Progenitor cell of endocrine pancreas (in vitro differentiated cells): Measurements from ENCODE around the gene DYSF. TPM values are rescaled to one million over a fixed set of nuclear protein-coding genes. Genes with fewer than 3 reads are reported as not detected.

ENCODE experiments used
- DNase-seq: peaks from one replicate; pipeline ENCODE4 v3.0.0; 2021; ENCODE audit warnings: low spot score; ENCODE audit not compliant: unreplicated experiment
- H3K27ac Mint-ChIP-seq: 2 replicates; pipeline ENCODE4 v1.8.0; 2021; ENCODE audit warnings: mild to moderate bottlenecking, moderate library complexity, mixed read lengths
- H3K27me3 Mint-ChIP-seq: 2 replicates; pipeline ENCODE4 v1.8.0; 2021; ENCODE audit warnings: mixed read lengths
- H3K36me3 Mint-ChIP-seq: 2 replicates; pipeline ENCODE4 v1.8.0; 2022; ENCODE audit warnings: mixed read lengths; ENCODE audit not compliant: insufficient read depth
- H3K4me1 Mint-ChIP-seq: 2 replicates; pipeline ENCODE4 v1.8.0; 2021; ENCODE audit warnings: low read depth, mixed read lengths
- H3K4me3 Mint-ChIP-seq: 2 replicates; pipeline ENCODE4 v1.8.0; 2021; ENCODE audit warnings: low read depth, mild to moderate bottlenecking, moderate library complexity, mixed read lengths
- H3K9me3 Mint-ChIP-seq: 2 replicates; pipeline ENCODE4 v1.8.0; 2021; ENCODE audit warnings: low read depth, mixed read lengths
- total RNA-seq: library from RNA; stranded (reverse); gene quantifications from 2 replicates; pipeline ENCODE4 v1.2.1, GENCODE V29; 2021
- TF ChIP-seq, protein P1 (sequence below): fragments of 200-600 bp; sonication (generic); IDR thresholded peaks from one replicate; pipeline ENCODE4 v1.5.0; 2021; ENCODE audit warnings: antibody characterized with exemption, mild to moderate bottlenecking; ENCODE audit not compliant: unreplicated experiment

DYSF gene
- total RNA-seq, 1 donor from 2014 or later: 1.4 TPM

DNA sequence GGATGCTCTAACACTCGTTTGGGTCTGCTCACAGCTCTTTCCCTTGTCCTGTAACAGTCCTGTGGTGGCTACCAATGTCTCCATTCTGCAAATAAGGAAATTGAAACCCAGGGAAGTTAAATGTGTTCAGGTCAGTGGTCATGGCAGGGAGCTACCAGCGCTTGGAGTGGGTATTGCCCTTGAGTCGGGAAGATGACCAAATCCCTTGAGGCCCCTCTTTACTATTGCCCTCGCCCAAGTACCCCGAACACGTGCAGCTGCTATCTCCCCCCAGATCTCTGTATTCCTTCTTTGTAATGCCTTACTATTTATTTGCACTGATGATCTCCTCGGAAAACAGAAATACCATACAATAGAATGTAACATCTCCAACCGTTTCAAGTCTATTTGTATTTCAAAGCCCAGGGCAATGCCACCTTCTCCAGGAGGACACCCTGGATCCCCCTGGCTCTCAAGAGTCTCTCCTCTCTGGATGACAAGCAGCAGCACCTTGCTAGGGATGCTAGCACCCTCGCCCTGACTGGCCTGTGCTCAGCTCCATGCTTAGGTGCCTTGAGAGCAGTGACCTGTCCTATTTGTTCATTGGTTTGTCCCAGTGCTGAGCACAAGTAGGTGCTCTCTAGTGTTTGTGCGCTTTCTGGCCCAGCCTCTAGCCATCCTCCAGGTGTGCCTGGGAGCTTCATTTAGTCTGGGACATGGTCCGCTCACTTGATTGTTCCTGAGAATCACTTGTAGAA lies 15.1 kb downstream of the DYSF start:
- no peaks in the 10 kb centered on the region for H3K9me3 Mint-ChIP-seq
- H3K36me3 Mint-ChIP-seq: peaks cover 2% of the 10 kb centered on the region
- H3K27me3 Mint-ChIP-seq: peaks cover 33% of the 10 kb centered on the region
- no peak for DNase-seq
- H3K4me1 Mint-ChIP-seq: peaks cover 5% of the 10 kb centered on the region
- no peak overlapping the region for H3K27ac Mint-ChIP-seq
- H3K4me3 Mint-ChIP-seq: no peak overlapping the region
- TF ChIP-seq, protein P1, sequence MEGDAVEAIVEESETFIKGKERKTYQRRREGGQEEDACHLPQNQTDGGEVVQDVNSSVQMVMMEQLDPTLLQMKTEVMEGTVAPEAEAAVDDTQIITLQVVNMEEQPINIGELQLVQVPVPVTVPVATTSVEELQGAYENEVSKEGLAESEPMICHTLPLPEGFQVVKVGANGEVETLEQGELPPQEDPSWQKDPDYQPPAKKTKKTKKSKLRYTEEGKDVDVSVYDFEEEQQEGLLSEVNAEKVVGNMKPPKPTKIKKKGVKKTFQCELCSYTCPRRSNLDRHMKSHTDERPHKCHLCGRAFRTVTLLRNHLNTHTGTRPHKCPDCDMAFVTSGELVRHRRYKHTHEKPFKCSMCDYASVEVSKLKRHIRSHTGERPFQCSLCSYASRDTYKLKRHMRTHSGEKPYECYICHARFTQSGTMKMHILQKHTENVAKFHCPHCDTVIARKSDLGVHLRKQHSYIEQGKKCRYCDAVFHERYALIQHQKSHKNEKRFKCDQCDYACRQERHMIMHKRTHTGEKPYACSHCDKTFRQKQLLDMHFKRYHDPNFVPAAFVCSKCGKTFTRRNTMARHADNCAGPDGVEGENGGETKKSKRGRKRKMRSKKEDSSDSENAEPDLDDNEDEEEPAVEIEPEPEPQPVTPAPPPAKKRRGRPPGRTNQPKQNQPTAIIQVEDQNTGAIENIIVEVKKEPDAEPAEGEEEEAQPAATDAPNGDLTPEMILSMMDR: no peak

DNA sequence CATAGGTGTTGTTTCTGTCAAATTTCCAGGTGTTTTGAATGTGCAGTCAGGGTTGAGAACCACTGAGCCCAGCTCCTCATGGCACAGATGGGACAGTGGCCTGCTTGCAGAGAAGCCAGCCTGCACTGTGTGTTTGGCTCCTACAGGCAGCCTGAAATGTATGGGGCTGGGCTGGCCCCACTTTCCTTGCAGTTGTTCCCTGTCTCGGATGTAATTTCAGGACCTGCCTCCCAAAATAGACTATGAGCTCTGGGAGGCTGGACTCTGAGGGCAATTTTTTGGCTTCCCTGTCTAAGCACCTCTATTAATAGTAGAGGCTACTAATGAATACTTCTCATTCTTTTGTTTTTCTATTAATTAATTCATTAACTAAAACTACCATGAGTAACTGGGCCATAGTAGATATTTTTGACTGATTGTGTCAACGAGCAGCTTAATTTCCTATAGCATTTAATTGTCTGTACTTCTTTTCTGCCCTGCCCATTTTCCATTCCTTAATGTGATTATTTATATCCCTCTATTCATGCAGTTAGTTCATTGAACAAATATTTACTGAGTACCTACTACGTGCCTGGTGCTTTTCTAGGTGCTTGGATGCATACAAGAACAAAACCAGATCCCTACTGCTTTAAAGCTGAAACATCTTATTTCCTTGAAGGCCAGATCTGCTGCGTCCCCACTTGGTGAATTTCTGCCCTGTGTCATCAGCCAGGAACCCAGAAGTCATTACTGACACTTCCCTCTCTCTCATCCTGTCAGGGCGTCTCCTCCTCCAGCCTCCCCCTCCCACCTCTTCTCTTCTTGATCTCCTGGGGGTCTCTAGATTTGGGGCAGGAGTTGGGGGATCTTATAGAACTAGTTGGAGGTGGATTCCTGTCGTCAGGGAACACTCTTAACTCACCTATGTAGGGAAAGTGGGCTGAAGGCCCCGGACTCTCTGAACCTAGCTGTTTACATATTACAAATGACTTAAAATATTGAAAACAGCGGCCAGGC lies 16.3 kb downstream of the DYSF start:
- no peak overlapping the region for H3K4me3 Mint-ChIP-seq
- TF ChIP-seq, protein P1: no peak
- H3K9me3 Mint-ChIP-seq: no peaks in the 10 kb centered on the region
- H3K36me3 Mint-ChIP-seq: peaks cover 2% of the 10 kb centered on the region
- H3K4me1 Mint-ChIP-seq: peaks cover 5% of the 10 kb centered on the region
- DNase-seq: no peak
- H3K27me3 Mint-ChIP-seq: peaks cover 33% of the 10 kb centered on the region
- no peak overlapping the region for H3K27ac Mint-ChIP-seq

DNA sequence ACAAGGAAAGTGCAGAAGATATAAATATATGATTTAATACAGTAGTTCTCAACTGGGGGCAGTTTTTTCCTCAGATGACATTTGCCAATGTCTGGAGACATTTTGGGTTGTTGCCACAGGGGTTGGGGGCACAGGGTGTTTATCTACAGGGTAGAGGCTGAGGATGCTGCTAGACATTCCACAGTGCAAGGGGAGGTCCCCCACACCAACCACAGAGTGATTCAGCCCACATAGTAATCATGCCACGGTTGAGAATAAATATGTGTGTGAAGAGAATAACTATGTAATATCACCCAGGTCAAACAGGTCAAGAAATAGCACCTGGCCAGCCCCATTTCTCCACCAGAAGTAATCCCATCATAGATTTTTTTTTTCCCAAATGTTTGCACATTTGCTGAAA lies 17.9 kb downstream of the DYSF start:
- no peaks in the 10 kb centered on the region for H3K9me3 Mint-ChIP-seq
- H3K27ac Mint-ChIP-seq: no peak overlapping the region
- TF ChIP-seq, protein P1: no peak
- DNase-seq: no peak
- peaks cover 5% of the 10 kb centered on the region for H3K4me1 Mint-ChIP-seq
- no peak overlapping the region for H3K4me3 Mint-ChIP-seq
- peaks cover 33% of the 10 kb centered on the region for H3K27me3 Mint-ChIP-seq
- peaks cover 2% of the 10 kb centered on the region for H3K36me3 Mint-ChIP-seq

DNA sequence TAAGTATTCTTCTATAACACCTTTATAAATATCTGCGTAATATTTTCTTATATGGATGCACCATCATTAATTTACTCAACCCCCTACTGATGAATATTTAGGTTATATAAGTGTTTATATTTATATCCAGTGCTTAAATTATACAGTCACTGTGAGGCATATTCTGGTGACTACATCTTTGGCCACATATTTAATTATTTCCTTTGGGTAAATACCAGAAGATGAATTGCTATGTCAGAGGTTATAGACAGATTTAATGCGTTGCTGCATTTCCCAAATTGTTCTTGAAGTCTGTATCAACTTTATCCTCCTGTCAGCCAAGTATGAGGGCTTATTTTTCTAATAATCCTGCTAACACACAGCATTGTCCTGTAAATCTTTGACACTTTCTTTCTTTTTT lies 18.7 kb downstream of the DYSF start:
- Mint-ChIP-seq H3K27ac (no peak overlapping the region), H3K27me3 (peaks cover 29% of the 10 kb centered on the region), H3K4me3 (no peak overlapping the region), H3K36me3 (peaks cover 2% of the 10 kb centered on the region), H3K9me3 (no peaks in the 10 kb centered on the region), H3K4me1 (peaks cover 2% of the 10 kb centered on the region)
- no peak for DNase-seq
- TF ChIP-seq, protein P1: no peak

DNA sequence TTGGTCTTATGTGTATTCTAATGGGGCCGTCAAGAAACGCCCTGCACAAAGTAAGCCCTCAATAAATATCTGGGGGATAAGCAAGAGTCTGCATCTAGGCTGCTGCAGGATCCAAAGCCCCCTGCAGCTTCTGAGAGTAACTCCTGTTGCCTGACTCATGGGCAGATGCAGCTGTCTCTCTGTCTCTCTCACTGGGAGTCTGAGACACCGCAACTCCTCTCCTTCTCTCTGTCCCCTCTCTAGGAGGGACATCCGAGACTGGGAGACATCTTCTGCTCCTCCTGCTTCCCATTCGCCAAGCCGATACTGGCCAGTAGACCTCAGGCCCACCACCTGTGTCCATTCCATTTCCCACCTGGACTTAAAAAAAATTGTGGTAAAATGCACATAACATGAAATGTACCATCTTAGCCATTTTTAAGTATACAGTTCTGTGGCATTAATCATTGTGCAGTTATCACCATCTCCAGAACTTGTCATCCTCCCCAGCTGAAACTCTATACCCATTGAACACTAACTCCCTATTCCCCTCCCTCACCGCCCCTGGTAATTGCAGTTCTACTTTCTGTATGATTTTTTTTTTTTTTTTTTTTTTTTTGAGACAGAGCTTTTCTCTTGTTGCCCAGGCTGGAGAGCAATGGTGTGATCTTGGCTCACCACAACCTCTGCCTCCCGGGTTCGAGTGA lies 20.1 kb downstream of the DYSF start:
- Mint-ChIP-seq H3K27ac (no peak overlapping the region), H3K4me3 (no peak overlapping the region)

More for the DNA sequence above, 20.1 kb downstream of the DYSF start:
- H3K4me1 Mint-ChIP-seq: no peaks in the 10 kb centered on the region
- TF ChIP-seq, protein P1: no peak
- no peak for DNase-seq
- no peaks in the 10 kb centered on the region for H3K9me3 Mint-ChIP-seq
- peaks cover 2% of the 10 kb centered on the region for H3K36me3 Mint-ChIP-seq
- H3K27me3 Mint-ChIP-seq: peaks cover 17% of the 10 kb centered on the region
